HepG2 (cell line): ENCODE data around the gene PWP1. TPM values are rescaled to one million over a fixed set of nuclear protein-coding genes. Genes with fewer than 3 reads are reported as not detected.

Experiments
- ATAC-seq: fragments of 200-7000 bp; cut with Tn5 transposase; 3 replicates; pipeline ENCODE4 v1.9.1; 2020; ENCODE audit warnings: mild to moderate bottlenecking, moderate library complexity
- BruUV-seq: library from RNA; stranded (reverse); fragments of 400-500 nt; replicated peaks from 2 replicates; lab custom pipeline; 2021; lab: Mats Ljungman, UMichigan
- CTCF ChIA-PET: fragments of 300-600 bp; formaldehyde crosslinking; extraction: SDS; loops from one replicate; lab custom pipeline; 2021; ENCODE audit warnings: low total read pairs, inconsistent platforms, low intra/inter-chr PET ratio; lab: Yijun Ruan, JAX
- POLR2A ChIA-PET: fragments of 350-600 bp; sonication (Branson Sonifier 250); formaldehyde crosslinking; loops from one replicate; lab custom pipeline; 2020; ENCODE audit warnings: antibody characterized with exemption, inconsistent platforms; lab: Yijun Ruan, JAX
- DNase-seq: peaks from one replicate; pipeline ENCODE4 v3.0.0-alpha.2; 2015; ENCODE audit warnings: low spot score
- FAIRE-seq: peaks from 3 replicates; lab custom pipeline; 2011; peaks lifted over from hg19 to GRCh38; lab: Jason Lieb, UNC
- H2AFZ ChIP-seq: one replicate; pipeline ENCODE4 v1.6.1; 2011; ENCODE audit warnings: low read length, inconsistent platforms
- H3K27ac ChIP-seq: fragments of 300-600 bp; 3 replicates; pipeline ENCODE4 v1.8.0; 2011; ENCODE audit warnings: mixed run types, mild to moderate bottlenecking, mixed read lengths, low read length, inconsistent platforms; ENCODE audit not compliant: insufficient read depth; ENCODE audit errors: extremely low read length
- H3K27me3 ChIP-seq, 2 experiments: fragments of 200-600 bp in 1 of 2; 2 replicates in 1 of 2; 3 replicates in 1 of 2; pipeline versions ENCODE4 v1.6.0 to v1.8.0; 2011; ENCODE audit warnings: low read length in 2 of 2, mild to moderate bottlenecking in 2 of 2, moderate library complexity in 2 of 2, inconsistent platforms in 1 of 2; ENCODE audit not compliant: insufficient read depth in 2 of 2, control insufficient read depth in 1 of 2
- H3K36me3 ChIP-seq, 2 experiments: fragments of 200-600 bp in 1 of 2; replicated peaks in 1 of 2; 2 replicates in 1 of 2; 3 replicates in 1 of 2; pipeline versions ENCODE4 v1.5.1 to v1.8.0; 2011; ENCODE audit warnings: low read length in 2 of 2, inconsistent platforms in 1 of 2; ENCODE audit not compliant: insufficient read depth in 2 of 2, control insufficient read depth in 1 of 2
- H3K4me1 ChIP-seq: 2 replicates; pipeline ENCODE4 v1.5.1; 2012; ENCODE audit warnings: low read length, inconsistent platforms; ENCODE audit not compliant: insufficient read depth
- H3K4me2 ChIP-seq: 2 replicates; pipeline ENCODE4 v1.6.0; 2011; ENCODE audit warnings: low read depth, low read length, inconsistent platforms
- H3K4me3 ChIP-seq, 3 experiments: fragments of 200-600 bp in 1 of 3; sonication (generic), shearing (Covaris generic) in 1 of 3; replicated peaks in 1 of 3; 2 replicates each; pipeline ENCODE4 v1.5.1; 2011 to 2016; ENCODE audit warnings: low read length in 3 of 3, inconsistent platforms in 2 of 3, low read depth in 2 of 3, mild to moderate bottlenecking in 2 of 3, control low read depth in 1 of 3, mixed read lengths in 1 of 3; ENCODE audit not compliant: insufficient read depth in 1 of 3
- H3K79me2 ChIP-seq: one replicate; pipeline ENCODE4 v1.6.1; 2011; ENCODE audit warnings: low read length, inconsistent platforms; ENCODE audit not compliant: insufficient read depth
- H3K9ac ChIP-seq: 2 replicates; pipeline ENCODE4 v1.6.0; 2011; ENCODE audit warnings: mild to moderate bottlenecking, low read depth, low read length, inconsistent platforms; ENCODE audit not compliant: insufficient read depth
- H3K9me3 ChIP-seq: 2 replicates; pipeline ENCODE4 v1.5.1; 2012; ENCODE audit warnings: mild to moderate bottlenecking, low read length
- H4K20me1 ChIP-seq: 2 replicates; pipeline ENCODE4 v1.6.0; 2011; ENCODE audit warnings: inconsistent platforms, mild to moderate bottlenecking, low read length, moderate library complexity; ENCODE audit not compliant: insufficient read depth
- CHCHD3 ChIP-seq: sonication (generic); formaldehyde crosslinking; IDR thresholded peaks from 2 replicates; pipeline ENCODE4 v1.8.0; 2022; ENCODE audit warnings: mild to moderate bottlenecking, missing genetic modification reagents, moderate library complexity
- HDAC2 ChIP-seq: sonication (generic); formaldehyde crosslinking; IDR thresholded peaks from 2 replicates; pipeline ENCODE4 v1.4.0; 2020; ENCODE audit warnings: missing genetic modification reagents
- KDM1A ChIP-seq: IDR thresholded peaks from 2 replicates; pipeline ENCODE4 v1.6.1; 2016; ENCODE audit warnings: missing compliant biosample characterization
- NR2C2 ChIP-seq: sonication (generic); formaldehyde crosslinking; IDR thresholded peaks from 2 replicates; pipeline ENCODE4 v1.4.0; 2020; ENCODE audit warnings: missing genetic modification reagents, mild to moderate bottlenecking, moderate library complexity, borderline replicate concordance
- SP140L ChIP-seq: sonication (generic); formaldehyde crosslinking; IDR thresholded peaks from 2 replicates; pipeline ENCODE4 v1.4.0; 2020; ENCODE audit warnings: missing genetic modification reagents, borderline replicate concordance
- TBP ChIP-seq: sonication (generic); formaldehyde crosslinking; IDR thresholded peaks from 2 replicates; pipeline ENCODE4 v1.5.0; 2020; ENCODE audit warnings: missing genetic modification reagents
- ZNF629 ChIP-seq: sonication (generic); formaldehyde crosslinking; conservative IDR thresholded peaks from 2 replicates; pipeline ENCODE4 v1.5.0; 2020; ENCODE audit warnings: missing genetic modification reagents
- ZNF879 ChIP-seq: sonication (generic); formaldehyde crosslinking; IDR thresholded peaks from 2 replicates; pipeline ENCODE4 v1.8.1; 2023; ENCODE audit warnings: missing genetic modification reagents
- WGBS: methylation state at CpG from one replicate; pipeline ENCODE4 v1.1.6; 2017; ENCODE audit warnings: low lambda C conversion rate; 5-methylcytosine and 5-hydroxymethylcytosine counted together
- in situ Hi-C: cut with HindIII; loops from 2 replicates; pipeline ENCODE4 v1.10.0; 2017; ENCODE audit warnings: low pct_unique_long_range_greater_than_20kb; ENCODE audit not compliant: extremely low pct_ligation_motif_present
- intact Hi-C: fragments of 100-400 bp; cut with micrococcal nuclease; formaldehyde crosslinking; loops from one replicate; pipeline ENCODE4 v1.10.0; 2022; ENCODE audit not compliant: unreplicated experiment
- polyA plus RNA-seq, 8 experiments: library from polyadenylated mRNA; depleted of rRNA in 3 of 8; stranded (reverse) in 7 of 8; unstranded in 1 of 8; fragments of >200 nt; fragmentation: Illumina TruSeq in 4 of 8; extraction: Trizol in 4 of 8; gene quantifications; 2 replicates each; pipeline versions ENCODE4 v1.2.1 to v1.2.3, GENCODE V29; 2011 to 2016; ENCODE audit warnings: low read depth in 4 of 8, missing spikeins in 1 of 8, mixed read lengths in 1 of 8; ENCODE audit not compliant: insufficient read depth in 1 of 8
- total RNA-seq, 5 experiments: library from RNA; depleted of rRNA; stranded (reverse); fragments of >200 nt; fragmentation: Illumina TruSeq; extraction: Trizol; gene quantifications; 2 replicates each; pipeline ENCODE4 v1.2.3, GENCODE V29; 2016; ENCODE audit warnings: low read depth in 1 of 5
- TF ChIP-seq, protein P1 (sequence below): sonication (generic); formaldehyde crosslinking; IDR thresholded peaks from one replicate; pipeline ENCODE4 v1.5.1; 2020; ENCODE audit warnings: mild to moderate bottlenecking, missing genetic modification reagents; ENCODE audit errors: not compliant biosample characterization
- TF ChIP-seq, protein P2 (sequence below): sonication (generic); formaldehyde crosslinking; IDR thresholded peaks from 2 replicates; pipeline ENCODE4 v1.4.0; 2020; ENCODE audit warnings: missing genetic modification reagents

The PWP1 gene
- total and polyA plus RNA-seq, 2 of the 13 experiments (the other 11 are each of a cell fraction or from before 2014, with no cell fraction given), result 65.9 to 70.2 TPM

DNA sequence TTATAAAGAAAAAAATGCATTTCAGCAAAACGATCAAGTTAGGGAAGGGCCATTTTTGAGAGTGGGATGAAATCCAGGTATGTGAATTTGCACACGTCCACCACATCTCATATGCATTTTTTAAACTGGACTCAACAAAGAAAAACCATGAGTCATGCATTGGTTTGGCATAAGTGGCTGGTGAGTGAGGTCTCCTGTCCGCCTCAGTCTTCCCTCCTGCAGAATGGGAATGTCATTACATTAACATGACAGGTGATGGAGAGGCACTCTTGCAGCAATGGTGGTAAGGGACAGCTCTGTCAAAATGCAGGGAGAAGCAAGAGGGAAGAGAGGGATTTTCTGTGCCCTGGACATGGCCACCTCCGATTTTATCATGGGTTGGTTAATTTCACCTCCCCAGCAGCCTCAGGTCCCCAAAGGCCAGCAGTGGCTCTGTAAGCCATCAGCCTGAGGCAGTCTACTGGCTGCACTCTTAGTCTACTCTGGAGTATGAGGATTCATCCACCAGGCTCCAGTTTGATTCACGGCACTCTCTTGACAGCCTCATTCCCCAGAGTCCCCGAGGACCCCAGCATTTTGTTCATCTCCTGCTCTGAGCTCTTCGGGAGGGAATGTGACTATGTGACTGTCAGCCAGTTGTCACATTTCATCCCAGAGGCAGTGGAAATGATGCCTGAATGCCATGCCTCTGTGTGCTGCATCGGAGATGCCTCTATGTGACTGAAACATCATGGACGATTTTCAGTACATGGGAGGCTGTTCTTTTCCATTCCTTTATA, 17.1 kb upstream of the PWP1 start:
- no peaks in the 10 kb centered on the region for H3K79me2 ChIP-seq
- WGBS, result 19% methylated on average over 7 of the region's 9 CpGs
- in situ Hi-C loops (no loop called here), intact Hi-C loops (no loop called here)
- ATAC-seq (no peak), FAIRE-seq (no peak), DNase-seq (no peak)
- no peaks in the 10 kb centered on the region for H3K36me3 ChIP-seq
- H3K9me3 ChIP-seq, result no peaks in the 10 kb centered on the region
- H2AFZ ChIP-seq, result no peak overlapping the region
- ChIA-PET CTCF (no interaction called here), POLR2A (interaction anchor here (1.1 kb wide), 1 partner anchor 13 kb away, joined by 3 read pairs; no protein-coding TSS in a partner anchor)
- H3K9ac ChIP-seq, result no peak overlapping the region
- no peak overlapping the region for H3K27ac ChIP-seq
- no peak overlapping the region for H3K4me2 ChIP-seq
- H3K27me3 ChIP-seq, result peaks cover 1 to 26% of the 10 kb centered on the region in 2 experiments; a peak in 4 of 5 replicates
- TF ChIP-seq CHCHD3 (CRISPR knock-in tag) (no peak), NR2C2 (CRISPR knock-in tag) (no peak), KDM1A (CRISPR knock-in tag) (0 out of 2 replicates have a peak, but pooled peaks have one; percentile 26), HDAC2 (CRISPR knock-in tag) (no peak), SP140L (CRISPR knock-in tag) (no peak), ZNF629 (peak; percentile 86), ZNF879 (CRISPR knock-in tag) (no peak), TBP (CRISPR knock-in tag) (no peak)
- TF ChIP-seq, protein P1, sequence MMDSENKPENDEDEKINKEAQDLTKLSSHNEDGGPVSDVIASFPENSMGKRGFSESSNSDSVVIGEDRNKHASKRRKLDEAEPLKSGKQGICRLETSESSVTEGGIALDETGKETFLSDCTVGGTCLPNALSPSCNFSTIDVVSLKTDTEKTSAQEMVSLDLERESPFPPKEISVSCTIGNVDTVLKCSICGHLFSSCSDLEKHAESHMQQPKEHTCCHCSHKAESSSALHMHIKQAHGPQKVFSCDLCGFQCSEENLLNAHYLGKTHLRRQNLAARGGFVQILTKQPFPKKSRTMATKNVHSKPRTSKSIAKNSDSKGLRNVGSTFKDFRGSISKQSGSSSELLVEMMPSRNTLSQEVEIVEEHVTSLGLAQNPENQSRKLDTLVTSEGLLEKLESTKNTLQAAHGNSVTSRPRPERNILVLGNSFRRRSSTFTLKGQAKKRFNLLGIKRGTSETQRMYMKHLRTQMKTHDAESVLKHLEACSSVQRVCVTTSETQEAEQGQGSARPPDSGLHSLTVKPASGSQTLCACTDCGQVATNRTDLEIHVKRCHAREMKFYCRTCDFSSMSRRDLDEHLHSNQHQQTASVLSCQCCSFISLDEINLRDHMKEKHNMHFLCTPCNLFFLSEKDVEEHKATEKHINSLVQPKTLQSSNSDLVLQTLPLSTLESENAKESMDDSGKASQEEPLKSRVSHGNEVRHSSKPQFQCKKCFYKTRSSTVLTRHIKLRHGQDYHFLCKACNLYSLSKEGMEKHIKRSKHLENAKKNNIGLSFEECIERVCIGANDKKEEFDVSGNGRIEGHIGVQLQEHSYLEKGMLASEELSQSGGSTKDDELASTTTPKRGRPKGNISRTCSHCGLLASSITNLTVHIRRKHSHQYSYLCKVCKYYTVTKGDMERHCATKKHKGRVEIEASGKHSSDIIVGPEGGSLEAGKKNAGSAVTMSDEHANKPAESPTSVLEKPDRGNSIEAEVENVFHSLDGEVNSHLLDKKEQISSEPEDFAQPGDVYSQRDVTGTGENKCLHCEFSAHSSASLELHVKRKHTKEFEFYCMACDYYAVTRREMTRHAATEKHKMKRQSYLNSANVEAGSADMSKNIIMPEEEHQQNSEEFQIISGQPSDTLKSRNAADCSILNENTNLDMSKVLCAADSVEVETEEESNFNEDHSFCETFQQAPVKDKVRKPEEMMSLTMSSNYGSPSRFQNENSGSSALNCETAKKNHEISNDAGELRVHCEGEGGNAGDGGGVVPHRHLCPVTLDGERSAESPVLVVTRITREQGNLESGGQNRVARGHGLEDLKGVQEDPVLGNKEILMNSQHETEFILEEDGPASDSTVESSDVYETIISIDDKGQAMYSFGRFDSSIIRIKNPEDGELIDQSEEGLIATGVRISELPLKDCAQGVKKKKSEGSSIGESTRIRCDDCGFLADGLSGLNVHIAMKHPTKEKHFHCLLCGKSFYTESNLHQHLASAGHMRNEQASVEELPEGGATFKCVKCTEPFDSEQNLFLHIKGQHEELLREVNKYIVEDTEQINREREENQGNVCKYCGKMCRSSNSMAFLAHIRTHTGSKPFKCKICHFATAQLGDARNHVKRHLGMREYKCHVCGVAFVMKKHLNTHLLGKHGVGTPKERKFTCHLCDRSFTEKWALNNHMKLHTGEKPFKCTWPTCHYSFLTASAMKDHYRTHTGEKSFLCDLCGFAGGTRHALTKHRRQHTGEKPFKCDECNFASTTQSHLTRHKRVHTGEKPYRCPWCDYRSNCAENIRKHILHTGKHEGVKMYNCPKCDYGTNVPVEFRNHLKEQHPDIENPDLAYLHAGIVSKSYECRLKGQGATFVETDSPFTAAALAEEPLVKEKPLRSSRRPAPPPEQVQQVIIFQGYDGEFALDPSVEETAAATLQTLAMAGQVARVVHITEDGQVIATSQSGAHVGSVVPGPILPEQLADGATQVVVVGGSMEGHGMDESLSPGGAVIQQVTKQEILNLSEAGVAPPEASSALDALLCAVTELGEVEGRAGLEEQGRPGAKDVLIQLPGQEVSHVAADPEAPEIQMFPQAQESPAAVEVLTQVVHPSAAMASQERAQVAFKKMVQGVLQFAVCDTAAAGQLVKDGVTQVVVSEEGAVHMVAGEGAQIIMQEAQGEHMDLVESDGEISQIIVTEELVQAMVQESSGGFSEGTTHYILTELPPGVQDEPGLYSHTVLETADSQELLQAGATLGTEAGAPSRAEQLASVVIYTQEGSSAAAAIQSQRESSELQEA (CRISPR knock-in tag), result no peak
- TF ChIP-seq, protein P2, sequence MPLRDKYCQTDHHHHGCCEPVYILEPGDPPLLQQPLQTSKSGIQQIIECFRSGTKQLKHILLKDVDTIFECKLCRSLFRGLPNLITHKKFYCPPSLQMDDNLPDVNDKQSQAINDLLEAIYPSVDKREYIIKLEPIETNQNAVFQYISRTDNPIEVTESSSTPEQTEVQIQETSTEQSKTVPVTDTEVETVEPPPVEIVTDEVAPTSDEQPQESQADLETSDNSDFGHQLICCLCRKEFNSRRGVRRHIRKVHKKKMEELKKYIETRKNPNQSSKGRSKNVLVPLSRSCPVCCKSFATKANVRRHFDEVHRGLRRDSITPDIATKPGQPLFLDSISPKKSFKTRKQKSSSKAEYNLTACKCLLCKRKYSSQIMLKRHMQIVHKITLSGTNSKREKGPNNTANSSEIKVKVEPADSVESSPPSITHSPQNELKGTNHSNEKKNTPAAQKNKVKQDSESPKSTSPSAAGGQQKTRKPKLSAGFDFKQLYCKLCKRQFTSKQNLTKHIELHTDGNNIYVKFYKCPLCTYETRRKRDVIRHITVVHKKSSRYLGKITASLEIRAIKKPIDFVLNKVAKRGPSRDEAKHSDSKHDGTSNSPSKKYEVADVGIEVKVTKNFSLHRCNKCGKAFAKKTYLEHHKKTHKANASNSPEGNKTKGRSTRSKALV, result no peak
- H3K4me1 ChIP-seq, result peaks cover 11% of the 10 kb centered on the region
- H4K20me1 ChIP-seq, result no peaks in the 10 kb centered on the region
- BruUV-seq, result no TSS peak
- H3K4me3 ChIP-seq, result no peak overlapping the region
